Non-pigmented ciliary epithelial cell (primary cell): ENCODE measurements around the gene PPP6R1.

ENCODE experiments used
- DNase-seq: peaks from one replicate; pipeline ENCODE4 v3.0.0-alpha.2; 2010; ENCODE audit warnings: low read depth

Gene PPP6R1

DNA sequence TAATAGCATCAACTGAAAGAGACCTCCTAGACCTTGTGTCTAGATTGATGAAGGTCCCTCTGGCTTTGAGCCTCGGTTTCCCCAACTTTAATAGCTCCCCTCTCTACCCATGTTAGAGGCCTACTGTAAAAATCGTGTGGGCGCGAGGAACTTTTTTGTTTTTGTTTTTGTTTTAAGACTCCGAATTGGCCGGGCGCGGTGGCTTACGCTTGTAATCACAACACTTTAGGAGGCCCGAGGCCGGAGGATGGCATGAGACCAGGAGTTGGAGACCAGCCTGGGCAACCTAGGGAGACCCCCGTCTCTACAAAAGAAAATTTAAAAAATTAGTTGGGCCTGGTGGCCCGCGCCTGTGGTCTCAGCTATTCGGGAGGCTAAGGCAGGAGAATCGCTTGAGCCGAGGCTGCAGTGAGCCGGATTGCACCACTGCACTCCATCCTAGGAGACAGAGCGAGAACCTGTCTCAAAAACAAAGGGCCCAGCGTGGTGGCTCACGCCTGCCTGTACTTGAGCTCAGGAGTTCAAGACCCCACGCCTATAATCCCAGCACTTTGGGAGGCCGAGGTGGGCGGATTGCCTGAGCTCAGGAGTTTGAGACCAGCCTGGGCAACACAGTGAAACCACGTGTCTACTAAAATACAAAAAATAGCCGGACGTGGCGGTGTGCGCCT lies 858 bp upstream of the PPP6R1 start:
- DNase-seq: no peak

DNA sequence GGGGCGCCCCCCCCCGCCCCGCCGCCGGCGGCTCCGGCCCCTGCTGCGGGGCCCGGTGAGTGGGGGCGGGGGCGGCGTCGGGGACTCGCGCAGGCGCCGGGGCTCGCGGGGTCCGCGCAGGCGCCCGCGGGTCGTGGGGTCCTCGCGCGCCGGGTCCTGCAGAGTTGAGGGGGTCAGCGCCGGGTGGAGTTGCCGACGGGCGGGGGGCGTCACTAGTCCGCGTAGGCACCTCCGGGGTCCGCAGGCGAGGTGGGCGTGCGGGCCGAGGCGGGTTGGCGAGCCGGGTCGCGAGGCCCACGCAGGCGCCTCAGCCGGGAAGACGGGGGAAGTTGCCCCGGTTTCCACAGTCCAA lies 365 bp downstream of the PPP6R1 start:
- no peak for DNase-seq

DNA sequence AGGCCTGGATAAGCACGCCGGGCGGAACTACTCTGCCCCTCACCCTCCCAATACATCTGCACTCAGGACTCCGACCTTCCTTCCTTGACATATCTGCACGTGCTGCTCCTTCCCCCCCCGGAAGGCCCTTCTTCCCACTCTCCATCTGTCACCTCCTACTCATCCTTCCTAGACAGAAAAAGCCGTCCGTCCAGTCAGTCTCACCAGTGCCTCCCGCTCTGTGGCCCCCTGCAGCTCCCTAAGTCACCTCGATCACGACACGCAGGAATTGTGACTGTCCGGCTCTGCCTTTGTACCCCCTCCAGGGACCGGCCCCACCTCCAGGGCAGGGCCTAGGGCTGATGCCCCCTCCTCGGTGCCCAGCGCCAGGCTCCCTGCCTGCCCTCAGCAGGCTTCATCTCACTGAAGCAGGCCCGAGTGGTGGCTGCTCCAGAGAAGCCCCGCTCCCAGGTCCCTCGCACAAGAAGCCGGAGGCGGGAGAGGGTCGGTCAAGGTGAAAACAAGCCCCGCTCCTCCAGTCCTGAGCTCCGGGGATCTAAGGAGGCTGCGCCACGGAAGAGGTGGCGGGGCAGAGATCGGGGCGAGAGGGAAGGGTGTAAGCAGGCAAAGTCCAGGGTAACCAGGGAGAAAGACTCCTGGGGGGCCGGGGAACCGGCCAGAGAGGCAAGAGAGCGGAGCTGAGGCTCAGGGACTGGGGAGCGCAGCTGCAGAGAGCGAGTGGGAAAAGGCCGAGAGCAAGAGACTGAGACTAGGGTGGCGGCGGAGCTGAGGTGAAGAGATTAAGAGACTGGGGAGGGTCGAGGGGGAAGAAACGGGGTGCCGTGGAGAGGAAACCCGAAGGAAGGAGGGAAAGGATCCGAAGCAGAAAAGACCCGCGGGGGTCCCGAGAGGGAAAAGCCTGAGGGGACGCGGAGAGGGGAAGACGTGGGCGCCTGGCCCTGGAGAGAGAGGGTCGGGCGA lies 1.1 kb downstream of the PPP6R1 start:
- no peak for DNase-seq

DNA sequence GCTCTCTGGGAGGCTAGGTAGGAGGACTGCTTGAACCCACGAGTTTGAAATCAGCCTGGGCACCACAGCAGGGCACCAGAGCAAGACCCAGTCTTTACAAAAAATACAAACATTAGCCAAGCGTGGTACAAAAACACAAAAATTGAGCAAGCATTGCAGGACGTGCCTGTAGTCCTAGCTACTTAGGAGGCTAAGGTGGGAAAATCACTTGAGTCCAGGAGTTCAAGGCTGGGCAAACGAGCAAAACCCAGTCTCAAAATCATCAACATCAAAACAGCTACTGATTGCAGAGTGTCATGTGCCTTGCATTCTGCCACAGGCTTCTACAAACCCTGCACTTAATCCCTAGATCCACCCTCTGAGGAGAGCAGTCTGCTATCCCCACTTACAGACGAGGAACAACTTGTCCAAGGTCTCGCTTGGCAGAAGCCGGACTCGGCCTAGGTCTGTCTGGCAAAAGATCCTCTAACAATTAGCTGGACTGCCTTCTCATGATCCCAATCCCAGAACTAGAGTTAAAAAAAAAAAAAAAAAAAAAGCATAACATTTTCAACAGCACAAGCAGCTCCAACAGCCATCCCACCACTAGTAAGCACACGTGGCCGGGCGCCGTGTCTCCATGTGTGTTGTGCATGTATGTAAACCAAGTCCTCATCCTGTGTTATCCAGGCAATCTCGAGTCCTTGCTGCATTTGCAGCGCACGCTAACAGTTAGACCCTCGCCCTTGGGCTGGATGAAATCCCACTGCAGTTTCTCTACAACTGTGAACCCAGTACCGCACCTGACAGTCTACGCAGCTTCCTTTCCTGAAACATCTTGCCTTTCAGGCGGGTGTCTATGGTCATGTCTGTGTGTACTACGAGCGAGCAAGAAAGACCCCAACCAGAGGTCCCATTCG lies 2.0 kb downstream of the PPP6R1 start:
- DNase-seq: no peak

DNA sequence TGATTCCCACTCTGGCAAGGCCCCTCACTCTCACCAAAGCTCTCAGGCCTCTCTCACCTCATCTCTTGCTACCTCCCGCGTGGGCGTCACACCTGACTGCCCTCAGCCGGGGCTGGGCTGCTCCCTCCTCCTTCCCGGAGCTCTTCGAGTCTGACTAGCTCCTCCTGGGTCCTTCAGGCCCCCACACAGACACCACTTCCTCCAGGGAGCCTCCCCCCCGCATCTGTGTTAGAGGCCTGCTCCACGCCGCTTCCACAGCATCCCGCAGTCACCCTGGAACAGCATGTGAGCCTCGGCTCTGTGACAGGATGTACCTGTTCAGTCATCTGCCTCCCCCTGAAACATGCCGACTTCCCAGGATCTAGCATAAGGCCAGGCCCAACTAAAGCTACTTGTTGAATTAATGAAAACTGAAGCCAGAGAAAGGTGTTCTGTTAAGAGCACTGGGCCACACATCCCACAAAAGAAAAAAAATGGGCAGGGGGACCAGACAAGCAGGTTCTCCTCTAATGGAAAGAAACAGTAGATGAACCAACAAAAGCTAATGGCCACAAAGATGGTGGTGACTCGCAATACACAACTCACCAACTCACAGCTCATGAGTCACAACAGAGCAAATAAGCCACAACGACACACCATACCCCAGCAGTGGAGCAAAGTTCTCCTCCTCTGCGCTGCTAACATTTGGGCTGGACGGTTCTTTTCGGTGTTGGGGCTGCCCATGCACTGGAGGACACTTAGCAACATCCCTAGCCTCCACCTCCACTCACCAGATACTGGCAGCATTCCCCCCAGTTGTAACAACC lies 3.0 kb downstream of the PPP6R1 start:
- no peak for DNase-seq

DNA sequence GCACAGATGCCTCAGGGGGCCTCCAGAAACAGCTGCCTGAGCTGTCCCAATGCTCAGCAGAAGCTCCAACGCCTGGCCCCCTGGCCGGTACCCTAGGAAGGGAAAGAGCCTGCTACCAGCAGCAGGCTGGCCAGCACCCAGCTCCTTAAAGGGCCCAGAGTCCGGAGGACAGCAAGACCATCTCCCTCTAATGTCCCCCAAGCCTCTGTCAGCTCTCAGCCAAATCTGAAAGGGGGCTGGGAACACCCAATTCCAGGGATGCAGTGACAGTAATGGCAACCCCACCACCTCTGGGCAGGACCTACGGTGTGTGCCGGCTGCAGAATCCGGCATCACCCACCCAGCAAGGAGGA lies 4.2 kb downstream of the PPP6R1 start:
- DNase-seq: no peak

DNA sequence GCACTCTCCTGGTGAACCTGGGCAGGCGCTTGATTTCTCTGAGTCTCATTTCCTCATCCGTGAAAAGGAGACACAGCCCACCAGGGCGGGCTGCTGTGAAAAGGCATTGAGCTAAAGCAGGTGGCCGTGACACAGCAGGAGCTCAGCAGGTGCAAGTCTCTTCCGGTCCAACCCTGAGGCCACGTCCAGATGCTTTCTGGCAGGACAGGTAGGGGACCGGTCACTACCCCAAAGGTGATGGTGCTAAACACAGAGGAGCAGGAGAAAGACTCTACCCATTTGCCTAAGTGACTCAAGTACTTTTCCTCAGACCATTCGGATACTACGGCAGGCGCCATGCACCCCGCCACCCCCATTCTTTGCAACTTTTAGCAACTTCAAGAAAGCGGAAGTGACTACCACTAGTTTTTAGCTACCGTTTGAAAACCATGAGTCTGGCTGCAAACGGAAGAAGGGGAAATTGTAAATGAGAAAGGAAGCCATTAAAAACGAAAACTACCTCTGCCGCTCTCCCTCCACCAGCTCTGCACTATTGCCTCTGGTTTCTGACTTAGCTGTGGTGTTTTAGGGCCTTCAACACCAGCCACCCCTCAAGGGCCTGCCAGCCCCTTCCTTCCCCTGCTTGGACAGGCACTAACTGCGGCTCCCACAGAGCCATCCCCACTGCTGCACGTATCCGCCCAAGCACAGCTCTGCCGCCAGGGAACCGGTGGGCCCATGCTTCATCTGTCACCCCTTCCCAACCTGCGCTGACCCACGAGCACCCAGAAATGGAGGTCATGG lies 4.8 kb downstream of the PPP6R1 start:
- DNase-seq: no peak

DNA sequence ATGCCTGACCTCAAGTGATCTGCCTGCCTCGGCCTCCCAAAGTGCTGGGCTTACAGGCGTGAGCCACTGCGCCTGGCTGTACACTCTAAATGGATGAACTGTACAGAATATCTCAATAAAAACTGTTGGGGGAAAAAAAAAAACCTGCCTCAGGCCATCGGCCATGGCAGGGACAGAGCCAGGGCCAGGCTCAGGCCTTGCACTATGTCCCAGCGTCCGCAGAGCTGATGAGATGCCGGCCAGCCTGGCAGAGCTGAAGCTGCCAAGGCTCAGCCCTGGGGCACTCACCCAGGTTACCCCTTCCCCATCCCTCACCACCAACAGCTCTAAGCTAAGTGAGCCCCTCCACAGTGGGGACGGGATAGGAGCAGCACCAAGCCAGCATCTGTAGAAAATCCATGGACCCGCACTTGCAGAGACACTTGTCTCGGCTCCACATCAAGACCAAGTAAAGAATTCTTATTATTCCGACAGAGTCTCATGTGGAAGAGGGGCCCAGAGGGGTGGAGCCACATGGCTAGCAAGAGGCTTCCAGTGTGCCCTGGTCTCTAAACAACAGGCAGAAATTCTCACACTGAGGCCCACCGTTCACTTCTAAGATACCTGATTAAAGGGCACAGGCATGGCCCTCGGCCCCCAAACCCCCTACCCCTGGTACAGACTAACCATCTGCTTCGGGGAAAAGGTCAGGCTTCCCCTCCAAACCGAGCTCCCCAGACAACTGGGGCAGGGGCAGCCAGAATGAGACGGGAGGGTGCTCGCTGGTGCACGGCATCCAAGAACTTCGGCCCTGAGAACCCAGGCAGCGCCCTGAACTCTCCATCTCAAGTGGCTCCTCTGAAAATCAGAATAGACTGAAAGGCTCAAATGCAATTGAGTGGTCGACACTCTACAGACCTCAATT lies 5.8 kb downstream of the PPP6R1 start:
- DNase-seq: no peak

DNA sequence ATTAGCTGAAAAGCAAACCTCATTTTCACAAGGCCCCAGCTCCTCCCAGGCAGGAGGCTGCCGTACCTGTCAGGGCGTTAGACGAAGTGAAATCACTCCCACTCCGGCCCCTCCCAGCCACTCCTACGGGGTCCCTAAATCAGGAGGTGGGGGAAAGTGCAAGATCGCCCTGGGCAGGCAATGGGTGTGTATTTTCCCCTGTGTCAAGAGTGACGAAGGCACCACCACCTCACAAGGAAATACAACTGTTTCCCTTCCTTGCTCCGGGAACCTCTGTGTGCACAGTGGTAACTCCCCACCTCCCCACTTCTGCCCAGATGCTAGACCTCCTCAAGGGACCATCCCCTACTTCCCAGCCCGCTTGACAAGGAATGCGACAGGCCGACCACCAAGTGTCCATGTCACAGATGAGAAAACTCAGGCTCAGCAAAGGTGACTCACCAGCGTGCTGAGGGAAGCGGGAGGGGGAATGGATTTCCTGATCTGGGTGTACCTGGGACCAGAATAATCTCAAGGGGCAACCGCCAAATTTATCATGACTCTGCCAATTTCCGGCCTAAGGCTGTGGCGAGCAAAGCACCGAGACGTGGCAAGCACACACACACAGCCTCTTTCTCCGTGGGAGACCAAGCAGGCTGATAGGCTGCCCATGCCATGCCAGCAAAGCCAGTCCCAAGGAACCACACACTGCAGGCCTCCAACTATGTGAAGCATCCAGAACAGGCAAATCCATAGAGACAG lies 7.3 kb downstream of the PPP6R1 start:
- DNase-seq: no peak

DNA sequence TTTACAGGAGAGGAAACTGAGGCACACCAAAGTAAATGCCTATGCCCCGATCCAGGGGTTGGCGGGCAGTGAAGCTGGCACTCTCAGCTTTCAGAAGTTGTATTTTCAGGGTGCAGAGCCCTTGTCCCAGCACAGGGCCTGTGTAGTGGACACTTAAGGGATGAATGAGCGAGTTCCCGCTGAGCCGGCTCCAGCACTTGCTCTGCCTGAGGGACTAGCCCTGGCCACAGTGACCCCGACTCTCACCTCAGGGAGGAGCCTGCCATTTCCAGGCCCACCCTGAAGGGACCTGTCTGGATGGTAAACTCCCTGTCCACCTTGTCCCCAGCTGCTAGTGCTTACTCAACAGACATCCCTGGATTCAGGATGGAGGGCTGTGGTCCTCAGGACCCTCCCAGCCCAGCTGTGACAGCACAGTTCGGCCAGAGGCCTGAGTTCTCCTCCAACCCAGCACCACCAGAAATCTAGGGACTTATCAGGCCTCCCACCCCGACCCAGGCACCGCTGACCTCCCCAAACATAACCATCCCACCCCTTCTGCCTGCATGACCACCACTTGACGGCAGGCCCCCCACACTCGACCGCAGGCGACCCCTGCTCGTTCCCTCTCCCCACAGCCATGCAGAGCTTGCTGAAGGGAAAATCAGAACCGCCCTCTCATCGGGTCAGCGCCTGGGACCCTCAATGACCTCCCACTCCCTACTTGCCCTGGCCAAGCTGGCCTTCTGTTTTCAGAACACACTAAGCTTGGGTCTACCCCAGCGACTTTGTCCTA lies 8.4 kb downstream of the PPP6R1 start:
- no peak for DNase-seq

DNA sequence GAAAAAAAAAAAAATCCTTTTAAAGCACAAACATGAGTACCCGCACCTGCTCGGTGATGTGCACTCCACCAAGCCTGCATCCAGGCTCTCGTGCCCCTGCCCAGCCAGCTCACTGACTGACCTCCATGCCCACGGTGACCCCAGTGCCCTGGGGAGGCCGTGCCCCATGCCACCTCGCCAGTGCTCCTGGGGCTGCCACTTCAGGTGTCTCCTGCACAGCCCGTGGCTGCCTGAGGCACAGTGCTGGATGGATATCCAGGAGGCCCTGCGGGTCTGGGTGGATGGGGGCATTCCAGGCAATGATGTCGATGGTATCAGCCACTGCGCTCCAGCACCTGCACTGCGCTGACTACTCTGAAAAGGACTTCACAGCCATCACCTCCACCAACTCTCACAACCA lies 9.0 kb downstream of the PPP6R1 start:
- DNase-seq: no peak

DNA sequence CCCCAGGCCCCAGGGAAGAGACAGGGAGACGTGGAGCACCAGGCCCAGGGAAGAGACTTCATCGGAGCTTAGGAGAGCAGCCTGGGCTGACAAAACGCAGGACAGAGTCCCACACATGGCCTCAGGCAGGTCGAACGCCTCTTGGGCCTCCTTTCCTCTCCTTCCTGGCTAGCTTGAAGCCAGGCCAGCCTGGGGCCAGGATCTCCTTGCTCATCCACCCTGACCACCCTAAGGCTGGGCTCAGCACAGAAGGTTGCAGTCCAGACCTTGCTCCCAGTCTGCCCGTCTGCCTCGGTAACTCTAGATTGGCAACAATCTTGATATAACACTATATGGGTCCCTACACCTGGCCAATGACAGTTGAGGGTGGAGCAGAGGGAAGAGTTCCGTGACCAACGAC lies 10.1 kb downstream of the PPP6R1 start:
- no peak for DNase-seq

DNA sequence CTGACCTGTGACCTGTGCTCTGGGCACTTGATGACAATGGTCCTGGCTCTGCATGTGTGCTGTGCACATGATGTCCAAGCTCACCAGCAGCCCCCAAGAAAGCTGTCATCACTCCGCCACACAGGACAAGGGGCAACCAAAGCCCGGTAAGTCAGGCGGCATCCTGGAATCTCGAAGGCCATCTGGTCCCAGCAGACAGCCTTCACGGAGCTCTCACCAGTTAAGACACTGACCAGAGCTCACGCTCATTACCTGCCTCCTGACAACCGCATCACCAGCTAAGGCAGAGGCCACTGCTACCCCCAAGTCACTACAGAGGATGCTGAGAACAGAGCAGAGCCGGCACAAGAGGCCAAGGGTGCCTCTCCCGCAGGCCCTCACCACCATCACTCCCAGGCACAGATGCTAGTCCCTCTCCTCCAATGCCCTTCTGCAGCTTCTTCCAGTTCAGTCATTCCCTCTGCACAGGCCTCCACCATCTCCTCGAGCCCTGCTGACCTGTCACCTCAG lies 10.6 kb downstream of the PPP6R1 start:
- DNase-seq: no peak

DNA sequence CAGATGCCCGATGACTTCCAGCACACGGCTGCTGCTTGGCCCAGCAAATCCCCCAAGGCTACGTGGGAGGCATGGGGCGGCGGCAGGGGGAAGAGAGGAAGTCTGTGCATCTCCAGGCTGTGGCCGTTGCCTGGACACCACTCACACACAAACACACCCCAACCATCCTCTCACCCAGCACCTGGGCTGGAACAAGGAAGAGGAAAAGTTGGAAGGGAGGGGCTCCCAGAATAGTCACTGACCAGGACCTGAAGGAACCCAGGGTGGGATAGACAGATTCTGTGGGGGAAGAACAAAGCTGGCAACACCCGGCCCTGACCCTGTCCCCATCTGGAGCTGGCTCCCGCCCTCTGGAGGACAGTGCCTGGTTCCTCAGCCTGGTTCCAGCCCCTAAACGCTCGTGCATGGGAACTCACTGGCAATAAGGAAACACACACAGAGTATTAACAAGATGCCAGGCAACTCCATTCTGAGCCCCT lies 11.2 kb downstream of the PPP6R1 start:
- no peak for DNase-seq

DNA sequence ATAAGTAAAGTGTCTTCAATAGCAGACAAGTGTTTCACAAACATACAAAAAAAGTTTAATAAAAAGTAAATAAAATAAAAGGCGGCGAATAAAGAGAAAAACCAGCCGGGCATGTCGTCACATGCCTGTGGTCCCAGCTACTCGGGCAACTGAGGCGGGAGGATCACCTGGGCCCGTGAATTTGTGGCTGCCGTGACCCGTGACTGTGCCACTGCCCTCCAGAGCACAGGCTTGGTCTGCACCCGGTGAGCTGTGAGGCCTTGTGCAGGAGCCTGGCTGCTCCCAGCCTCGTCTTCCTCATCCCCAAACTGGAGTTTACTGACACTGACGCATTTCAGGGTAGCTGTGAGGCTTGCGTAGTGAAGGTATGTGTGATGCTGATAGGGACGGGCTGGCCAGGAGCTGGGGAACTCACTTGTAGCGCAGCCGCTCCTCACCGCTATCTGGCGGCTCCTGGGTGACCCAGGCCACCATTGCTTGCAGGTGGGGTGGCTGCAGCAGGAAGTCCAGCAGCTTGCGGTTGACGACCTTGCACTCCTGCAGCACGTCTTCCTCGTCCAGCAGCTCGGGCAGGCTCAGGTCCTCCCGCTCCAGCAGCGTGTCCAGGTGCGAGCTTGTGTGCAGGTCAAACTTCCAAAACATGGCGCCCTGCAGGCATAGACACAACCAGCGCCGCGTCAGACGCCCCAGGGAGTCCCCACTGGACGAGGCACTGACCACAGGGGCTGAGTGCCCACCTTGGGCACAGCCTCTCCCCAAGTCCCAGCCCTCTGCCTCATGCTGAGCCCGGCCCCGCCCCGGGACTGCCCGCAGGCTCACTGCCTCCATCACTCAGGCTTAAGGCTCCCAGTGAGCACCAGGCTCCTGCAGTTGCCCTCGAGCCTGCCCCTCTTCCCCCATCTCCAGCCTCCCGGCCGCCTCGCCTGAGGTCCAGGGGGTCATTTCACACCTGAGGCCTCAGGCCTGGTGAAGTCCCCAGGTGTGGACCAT lies 12.1 kb downstream of the PPP6R1 start:
- no peak for DNase-seq

DNA sequence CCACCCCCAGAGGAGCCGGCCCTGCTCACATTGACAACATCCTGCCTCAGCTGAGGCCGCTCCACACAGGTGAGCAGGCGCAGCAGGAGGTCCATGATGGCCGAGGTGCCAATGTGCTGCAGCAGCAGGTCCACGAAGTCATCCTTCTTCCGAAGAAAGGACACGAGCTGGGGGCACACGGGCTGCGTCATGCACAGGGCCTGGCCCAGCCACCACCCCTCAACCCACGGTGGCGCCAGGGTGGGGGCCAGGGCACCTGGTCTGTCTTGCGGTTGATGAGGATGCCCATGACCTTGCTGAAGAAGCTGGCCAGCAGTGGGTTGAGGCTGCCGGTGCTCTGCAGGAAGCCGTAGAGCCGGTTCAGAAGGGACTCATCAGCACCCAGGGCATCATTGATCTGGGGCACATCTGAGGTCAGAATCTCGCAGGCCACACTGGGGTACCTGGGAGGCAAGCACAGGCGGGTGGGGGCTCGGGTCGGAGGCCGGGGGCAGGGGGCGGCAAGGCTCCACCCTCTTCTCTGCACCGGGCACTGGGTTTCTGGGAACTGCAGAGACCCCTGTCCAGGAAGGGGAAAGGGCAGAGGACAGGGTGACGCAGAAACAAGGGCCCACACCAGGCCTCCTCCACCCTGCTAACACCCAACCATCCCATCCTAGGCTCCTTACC lies 13.4 kb downstream of the PPP6R1 start:
- no peak for DNase-seq
